KMS-11 (cell line): ENCODE data around the gene MT1X.

Experiments used
- H2AFZ ChIP-seq: fragments of 200-600 bp; sonication (generic); 2 replicates; pipeline ENCODE4 v1.6.1; 2016; ENCODE audit warnings: antibody characterized with exemption, mixed run types, low read depth
- H3K27ac ChIP-seq: fragments of 200-600 bp; sonication (generic); 2 replicates; pipeline ENCODE4 v1.6.1; 2016; ENCODE audit warnings: mild to moderate bottlenecking, mixed run types
- H3K27me3 ChIP-seq: fragments of 200-600 bp; sonication (generic); 2 replicates; pipeline ENCODE4 v1.6.1; 2017; ENCODE audit warnings: mild to moderate bottlenecking, low read depth, mixed run types, moderate library complexity; ENCODE audit not compliant: insufficient read depth
- H3K36me3 ChIP-seq: fragments of 200-600 bp; sonication (generic); 2 replicates; pipeline ENCODE4 v1.6.1; 2017; ENCODE audit warnings: mild to moderate bottlenecking, mixed run types; ENCODE audit not compliant: insufficient read depth
- H3K4me1 ChIP-seq: fragments of 200-600 bp; sonication (generic); 2 replicates; pipeline ENCODE4 v1.6.1; 2016; ENCODE audit warnings: mild to moderate bottlenecking, low read depth, mixed run types; ENCODE audit not compliant: poor library complexity, severe bottlenecking
- H3K4me2 ChIP-seq: fragments of 200-600 bp; sonication (generic); 2 replicates; pipeline ENCODE4 v1.7.0; 2016; ENCODE audit warnings: mild to moderate bottlenecking, mixed run types
- H3K4me3 ChIP-seq: fragments of 200-600 bp; sonication (generic); IDR thresholded peaks from 2 replicates; pipeline ENCODE4 v1.6.1; 2017; ENCODE audit warnings: low read depth, low read length, mixed read lengths; ENCODE audit not compliant: insufficient read depth
- H3K79me2 ChIP-seq: fragments of 200-600 bp; sonication (generic); 2 replicates; pipeline ENCODE4 v1.6.1; 2016; ENCODE audit warnings: low read depth, mixed run types; ENCODE audit not compliant: insufficient read depth
- H3K9ac ChIP-seq: fragments of 200-600 bp; sonication (generic); 2 replicates; pipeline ENCODE4 v1.6.1; 2016; ENCODE audit warnings: mild to moderate bottlenecking, mixed run types
- H4K20me1 ChIP-seq: fragments of 200-600 bp; sonication (generic); 2 replicates; pipeline ENCODE4 v1.6.1; 2016; ENCODE audit warnings: mild to moderate bottlenecking, mixed run types; ENCODE audit not compliant: insufficient read depth
- TF ChIP-seq, protein P1 (sequence below): fragments of 200-600 bp; sonication (generic); conservative IDR thresholded peaks from 2 replicates; pipeline ENCODE4 v1.6.1; 2017; ENCODE audit warnings: low read depth, mild to moderate bottlenecking, antibody characterized with exemption, low read length, moderate library complexity, mixed read lengths

Gene MT1X

DNA sequence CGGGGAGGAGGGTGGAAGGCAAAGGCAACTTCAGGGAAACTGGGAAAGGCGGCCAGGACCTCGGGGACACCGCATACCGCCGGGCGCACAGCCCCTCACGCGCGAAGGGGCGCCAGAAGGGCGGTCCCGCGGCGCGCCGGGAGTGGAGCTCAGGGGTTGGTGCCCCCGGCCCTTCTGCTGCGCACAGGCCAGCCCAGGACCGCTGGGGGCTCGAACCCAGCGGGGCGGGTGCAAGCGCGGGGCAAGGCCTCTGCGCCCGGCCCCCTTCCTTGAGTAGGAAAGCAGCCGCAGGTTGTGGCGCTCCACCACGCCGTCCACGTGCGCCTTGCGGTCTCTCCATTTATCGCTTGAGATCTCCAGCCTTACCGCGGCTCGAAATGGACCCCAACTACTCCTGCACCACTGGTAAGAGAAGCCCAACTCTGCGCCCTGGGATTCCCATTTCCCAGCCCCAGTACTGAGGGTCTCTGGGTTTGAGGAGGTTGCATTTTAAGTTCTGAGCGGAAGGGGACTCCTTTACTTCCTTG, 46.8 kb upstream of the MT1X start:
- peaks cover 6% of the 10 kb centered on the region; the same call in 1 of the 2 replicates for H3K27me3 ChIP-seq
- H4K20me1 ChIP-seq: no peaks in the 10 kb centered on the region
- H3K9ac ChIP-seq: no peak overlapping the region
- no peak overlapping the region for H2AFZ ChIP-seq
- no peak overlapping the region for H3K4me2 ChIP-seq
- H3K79me2 ChIP-seq: no peaks in the 10 kb centered on the region
- no peak overlapping the region for H3K4me3 ChIP-seq
- TF ChIP-seq, protein P1, sequence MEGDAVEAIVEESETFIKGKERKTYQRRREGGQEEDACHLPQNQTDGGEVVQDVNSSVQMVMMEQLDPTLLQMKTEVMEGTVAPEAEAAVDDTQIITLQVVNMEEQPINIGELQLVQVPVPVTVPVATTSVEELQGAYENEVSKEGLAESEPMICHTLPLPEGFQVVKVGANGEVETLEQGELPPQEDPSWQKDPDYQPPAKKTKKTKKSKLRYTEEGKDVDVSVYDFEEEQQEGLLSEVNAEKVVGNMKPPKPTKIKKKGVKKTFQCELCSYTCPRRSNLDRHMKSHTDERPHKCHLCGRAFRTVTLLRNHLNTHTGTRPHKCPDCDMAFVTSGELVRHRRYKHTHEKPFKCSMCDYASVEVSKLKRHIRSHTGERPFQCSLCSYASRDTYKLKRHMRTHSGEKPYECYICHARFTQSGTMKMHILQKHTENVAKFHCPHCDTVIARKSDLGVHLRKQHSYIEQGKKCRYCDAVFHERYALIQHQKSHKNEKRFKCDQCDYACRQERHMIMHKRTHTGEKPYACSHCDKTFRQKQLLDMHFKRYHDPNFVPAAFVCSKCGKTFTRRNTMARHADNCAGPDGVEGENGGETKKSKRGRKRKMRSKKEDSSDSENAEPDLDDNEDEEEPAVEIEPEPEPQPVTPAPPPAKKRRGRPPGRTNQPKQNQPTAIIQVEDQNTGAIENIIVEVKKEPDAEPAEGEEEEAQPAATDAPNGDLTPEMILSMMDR: no peak
- H3K4me1 ChIP-seq: no peaks in the 10 kb centered on the region
- H3K36me3 ChIP-seq: no peaks in the 10 kb centered on the region
- no peak overlapping the region for H3K27ac ChIP-seq

DNA sequence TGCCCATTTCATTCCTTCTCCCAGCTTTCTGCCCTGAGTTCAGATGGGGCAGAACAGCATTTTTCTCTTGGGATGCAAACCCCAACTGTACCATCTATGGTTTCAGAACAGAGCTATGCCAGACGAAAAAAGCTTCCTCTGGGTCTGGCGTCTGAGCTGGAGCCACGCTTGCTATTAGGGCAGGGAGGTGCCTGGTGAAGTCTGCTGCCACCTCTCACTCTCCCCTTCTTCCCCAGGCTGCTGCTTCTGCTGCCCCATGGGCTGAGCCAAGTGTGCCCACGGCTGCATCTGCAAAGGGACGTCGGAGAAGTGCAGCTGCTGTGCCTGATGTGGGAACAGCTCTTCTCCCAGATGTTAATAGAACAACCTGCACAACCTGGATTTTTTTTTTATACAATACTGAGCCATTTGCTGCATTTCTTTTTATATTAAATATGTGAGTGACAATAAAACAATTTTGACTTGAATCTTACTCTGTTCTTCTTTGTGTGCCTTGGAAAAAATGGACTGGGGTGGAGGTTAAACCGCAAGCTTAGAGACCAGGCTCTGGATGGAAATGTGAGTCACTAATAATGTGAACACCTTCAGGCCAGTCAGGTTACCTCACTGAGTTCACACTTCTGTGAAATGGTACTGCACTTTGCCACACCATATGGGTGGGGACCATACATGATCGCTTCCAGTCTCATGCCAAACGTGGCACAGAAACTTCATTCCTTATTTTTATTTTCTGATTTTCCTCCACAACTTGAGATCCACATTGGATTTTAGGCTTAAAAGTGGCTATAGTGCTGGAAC, 45.5 kb upstream of the MT1X start:
- Histone ChIP-seq H4K20me1 (no peaks in the 10 kb centered on the region), H3K9ac (no peak overlapping the region), H3K4me1 (no peaks in the 10 kb centered on the region), H3K79me2 (no peaks in the 10 kb centered on the region), H3K4me2 (no peak overlapping the region), H3K27me3 (peaks cover 6% of the 10 kb centered on the region; the same call in 1 of the 2 replicates), H3K36me3 (no peaks in the 10 kb centered on the region), H3K27ac (no peak overlapping the region), H2AFZ (no peak overlapping the region), H3K4me3 (no peak overlapping the region)
- TF ChIP-seq, protein P1: no peak

DNA sequence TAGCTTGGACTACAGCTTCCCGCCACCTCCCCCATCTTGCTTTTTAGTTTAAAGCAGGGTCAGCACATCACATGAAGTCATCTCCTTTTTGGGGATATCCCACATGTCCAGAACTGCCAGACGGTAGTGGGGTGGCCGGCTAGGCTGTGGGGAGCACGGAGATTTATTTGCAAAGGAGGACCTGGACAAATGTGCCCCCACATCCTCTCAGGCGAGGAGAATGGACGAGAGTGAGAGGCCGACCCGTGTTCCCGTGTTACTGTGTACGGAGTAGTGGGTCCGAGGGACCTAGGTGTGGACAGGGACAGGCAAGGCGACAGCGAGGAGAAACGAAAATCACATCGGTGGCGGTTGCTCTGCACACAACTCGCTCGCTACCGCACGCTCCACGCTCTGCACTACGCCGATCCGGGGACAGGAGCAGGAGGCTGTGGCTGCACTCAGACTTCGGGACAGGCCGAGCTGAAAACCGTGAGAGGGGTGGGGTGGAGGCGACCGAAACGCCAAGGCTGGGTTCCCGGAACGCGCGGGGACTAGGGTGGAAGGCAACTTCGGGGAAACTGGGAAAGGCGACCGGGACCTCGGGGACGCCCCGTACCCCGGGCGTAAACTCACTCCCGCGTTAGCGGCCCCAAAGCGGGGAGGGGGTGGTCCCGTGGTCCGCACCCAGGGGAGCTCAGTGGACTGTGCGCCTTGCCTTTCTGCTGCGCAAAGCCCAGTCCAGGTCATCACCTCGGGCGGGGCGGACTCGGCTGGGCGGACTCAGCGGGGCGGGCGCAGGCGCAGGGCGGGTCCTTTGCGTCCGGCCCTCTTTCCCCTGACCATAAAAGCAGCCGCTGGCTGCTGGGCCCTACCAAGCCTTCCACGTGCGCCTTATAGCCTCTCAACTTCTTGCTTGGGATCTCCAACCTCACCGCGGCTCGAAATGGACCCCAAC, 44.2 kb upstream of the MT1X start, which contains the start of gene MT1A:
MT1A (plus strand) TSS at position 853 of the 937 bp plus-strand sequence; CDS start at position 926, 73 bp downstream.
- TF ChIP-seq, protein P1: no peak
- Histone ChIP-seq H3K27me3 (peaks cover 6% of the 10 kb centered on the region; the same call in 1 of the 2 replicates), H2AFZ (no peak within 1 kb of the TSS), H3K79me2 (no peaks in the 10 kb centered on the region), H3K27ac (no peak within 1 kb of the TSS), H3K4me2 (no peak within 1 kb of the TSS), H3K4me3 (no peak within 1 kb of the TSS), H3K4me1 (no peaks in the 10 kb centered on the region), H4K20me1 (no peaks in the 10 kb centered on the region), H3K9ac (no peak within 1 kb of the TSS), H3K36me3 (no peaks in the 10 kb centered on the region)

DNA sequence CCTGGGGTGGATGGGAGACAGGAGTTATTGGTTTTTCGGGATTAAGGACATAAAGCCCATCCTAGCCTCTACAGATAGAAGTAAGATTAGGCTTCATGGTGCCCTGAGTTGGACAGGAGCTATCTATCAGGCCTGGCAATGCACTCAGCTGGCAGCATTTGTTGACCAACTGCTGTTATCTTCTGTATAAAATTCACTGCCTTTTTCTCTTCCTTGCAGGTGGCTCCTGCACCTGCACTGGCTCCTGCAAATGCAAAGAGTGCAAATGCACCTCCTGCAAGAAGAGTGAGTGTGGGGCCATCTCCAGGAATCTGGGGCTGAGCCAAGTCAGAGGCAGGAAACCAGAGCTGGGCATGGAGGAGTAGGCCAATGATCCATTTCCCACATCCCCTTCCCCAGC, 43.2 kb upstream of the MT1X start:
- no peak overlapping the region for H3K4me2 ChIP-seq

More for the DNA sequence above, 43.2 kb upstream of the MT1X start:
- H4K20me1 ChIP-seq: no peaks in the 10 kb centered on the region
- no peak overlapping the region for H3K4me3 ChIP-seq
- no peak overlapping the region for H3K9ac ChIP-seq
- no peaks in the 10 kb centered on the region for H3K36me3 ChIP-seq
- H3K79me2 ChIP-seq: no peaks in the 10 kb centered on the region
- peaks cover 6% of the 10 kb centered on the region; the same call in 1 of the 2 replicates for H3K27me3 ChIP-seq
- no peak overlapping the region for H2AFZ ChIP-seq
- H3K27ac ChIP-seq: no peak overlapping the region
- TF ChIP-seq, protein P1: no peak
- peaks cover 6% of the 10 kb centered on the region for H3K4me1 ChIP-seq
